ENCODE measurements around the gene OR5B21.

The OR5B21 gene

GRCh38 chr11:58498464-58498863 is 9.4 kb downstream of the OR5B21 start:
- TF ChIP-seq PPARA (CRISPR knock-in tag; IDR thresholded peaks at IDR 0.05; ENCODE audit: borderline replicate concordance) (no peak), ZFP30 (CRISPR knock-in tag; IDR thresholded peaks at IDR 0.05) (no peak), ISL1 (CRISPR knock-in tag; IDR thresholded peaks at IDR 0.05) (no peak)
- ATAC-seq, result no peak

GRCh38 chr11:58497951-58498350 is 10.0 kb downstream of the OR5B21 start:
- TF ChIP-seq ZFP3 (CRISPR knock-in tag; IDR thresholded peaks at IDR 0.05) (no peak), OSR1 (CRISPR knock-in tag; IDR thresholded peaks at IDR 0.05) (no peak), PATZ1 (CRISPR knock-in tag; IDR thresholded peaks at IDR 0.05; ENCODE audit: borderline replicate concordance) (no peak), TSHZ2 (CRISPR knock-in tag; IDR thresholded peaks at IDR 0.05) (no peak), ZNF70 (CRISPR knock-in tag; IDR thresholded peaks at IDR 0.05) (no peak), SNAI2 (CRISPR knock-in tag; IDR thresholded peaks at IDR 0.05) (no peak), PPARA (CRISPR knock-in tag; IDR thresholded peaks at IDR 0.05; ENCODE audit: borderline replicate concordance) (no peak), ESRRG (CRISPR knock-in tag; IDR thresholded peaks at IDR 0.05) (no peak)
- TF ChIP-seq, protein P1, sequence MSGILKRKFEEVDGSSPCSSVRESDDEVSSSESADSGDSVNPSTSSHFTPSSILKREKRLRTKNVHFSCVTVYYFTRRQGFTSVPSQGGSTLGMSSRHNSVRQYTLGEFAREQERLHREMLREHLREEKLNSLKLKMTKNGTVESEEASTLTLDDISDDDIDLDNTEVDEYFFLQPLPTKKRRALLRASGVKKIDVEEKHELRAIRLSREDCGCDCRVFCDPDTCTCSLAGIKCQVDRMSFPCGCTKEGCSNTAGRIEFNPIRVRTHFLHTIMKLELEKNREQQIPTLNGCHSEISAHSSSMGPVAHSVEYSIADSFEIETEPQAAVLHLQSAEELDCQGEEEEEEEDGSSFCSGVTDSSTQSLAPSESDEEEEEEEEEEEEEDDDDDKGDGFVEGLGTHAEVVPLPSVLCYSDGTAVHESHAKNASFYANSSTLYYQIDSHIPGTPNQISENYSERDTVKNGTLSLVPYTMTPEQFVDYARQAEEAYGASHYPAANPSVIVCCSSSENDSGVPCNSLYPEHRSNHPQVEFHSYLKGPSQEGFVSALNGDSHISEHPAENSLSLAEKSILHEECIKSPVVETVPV (CRISPR knock-in tag; IDR thresholded peaks at IDR 0.05), result no peak
- no peak for ATAC-seq

GRCh38 chr11:58495906-58496305 is 12.0 kb downstream of the OR5B21 start:
- ATAC-seq, result no peak
- TF ChIP-seq TOX (CRISPR knock-in tag; IDR thresholded peaks at IDR 0.05; ENCODE audit: borderline replicate concordance) (no peak), ZNF70 (CRISPR knock-in tag; IDR thresholded peaks at IDR 0.05) (no peak), SNAI2 (CRISPR knock-in tag; IDR thresholded peaks at IDR 0.05) (no peak), TSHZ2 (CRISPR knock-in tag; IDR thresholded peaks at IDR 0.05) (no peak), ZC3H10 (CRISPR knock-in tag; IDR thresholded peaks at IDR 0.05) (no peak), ZNF8 (CRISPR knock-in tag; IDR thresholded peaks at IDR 0.05) (no peak), ESRRG (CRISPR knock-in tag; IDR thresholded peaks at IDR 0.05) (no peak), GLIS3 (CRISPR knock-in tag; IDR thresholded peaks at IDR 0.05) (no peak), TCF4 (CRISPR knock-in tag; IDR thresholded peaks at IDR 0.05; ENCODE audit: borderline replicate concordance) (no peak), PPARA (CRISPR knock-in tag; IDR thresholded peaks at IDR 0.05; ENCODE audit: borderline replicate concordance) (no peak), OSR1 (CRISPR knock-in tag; IDR thresholded peaks at IDR 0.05) (no peak), ZFP3 (CRISPR knock-in tag; IDR thresholded peaks at IDR 0.05) (no peak), ZNF565 (CRISPR knock-in tag; conservative IDR thresholded peaks at IDR 0.05; ENCODE audit: low read depth) (no peak), CSDC2 (CRISPR knock-in tag; IDR thresholded peaks at IDR 0.05) (no peak)
- TF ChIP-seq, protein P2, sequence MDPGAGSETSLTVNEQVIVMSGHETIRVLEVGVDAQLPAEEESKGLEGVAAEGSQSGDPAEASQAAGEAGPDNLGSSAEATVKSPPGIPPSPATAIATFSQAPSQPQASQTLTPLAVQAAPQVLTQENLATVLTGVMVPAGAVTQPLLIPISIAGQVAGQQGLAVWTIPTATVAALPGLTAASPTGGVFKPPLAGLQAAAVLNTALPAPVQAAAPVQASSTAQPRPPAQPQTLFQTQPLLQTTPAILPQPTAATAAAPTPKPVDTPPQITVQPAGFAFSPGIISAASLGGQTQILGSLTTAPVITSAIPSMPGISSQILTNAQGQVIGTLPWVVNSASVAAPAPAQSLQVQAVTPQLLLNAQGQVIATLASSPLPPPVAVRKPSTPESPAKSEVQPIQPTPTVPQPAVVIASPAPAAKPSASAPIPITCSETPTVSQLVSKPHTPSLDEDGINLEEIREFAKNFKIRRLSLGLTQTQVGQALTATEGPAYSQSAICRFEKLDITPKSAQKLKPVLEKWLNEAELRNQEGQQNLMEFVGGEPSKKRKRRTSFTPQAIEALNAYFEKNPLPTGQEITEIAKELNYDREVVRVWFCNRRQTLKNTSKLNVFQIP (CRISPR knock-in tag; IDR thresholded peaks at IDR 0.05; ENCODE audit: borderline replicate concordance, low read depth), result no peak
- TF ChIP-seq, protein P1 (CRISPR knock-in tag; IDR thresholded peaks at IDR 0.05), result no peak
- TF ChIP-seq, protein P3, sequence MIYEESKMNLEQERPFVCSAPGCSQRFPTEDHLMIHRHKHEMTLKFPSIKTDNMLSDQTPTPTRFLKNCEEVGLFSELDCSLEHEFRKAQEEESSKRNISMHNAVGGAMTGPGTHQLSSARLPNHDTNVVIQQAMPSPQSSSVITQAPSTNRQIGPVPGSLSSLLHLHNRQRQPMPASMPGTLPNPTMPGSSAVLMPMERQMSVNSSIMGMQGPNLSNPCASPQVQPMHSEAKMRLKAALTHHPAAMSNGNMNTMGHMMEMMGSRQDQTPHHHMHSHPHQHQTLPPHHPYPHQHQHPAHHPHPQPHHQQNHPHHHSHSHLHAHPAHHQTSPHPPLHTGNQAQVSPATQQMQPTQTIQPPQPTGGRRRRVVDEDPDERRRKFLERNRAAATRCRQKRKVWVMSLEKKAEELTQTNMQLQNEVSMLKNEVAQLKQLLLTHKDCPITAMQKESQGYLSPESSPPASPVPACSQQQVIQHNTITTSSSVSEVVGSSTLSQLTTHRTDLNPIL (CRISPR knock-in tag; IDR thresholded peaks at IDR 0.05; ENCODE audit: low read depth), result no peak
